Spinal cord (tissue), 10 donors: ENCODE data around the gene DYNC1H1. TPM values are rescaled to one million over a fixed set of nuclear protein-coding genes. Genes with fewer than 3 reads are reported as not detected.
A peak's percentile ranks its signal among the peaks of the same experiment; 100 is the strongest.

Experiments used
- DNase-seq, 6 donors: peaks; one replicate each; pipeline versions ENCODE4 v3.0.0 to v3.0.0-alpha.2; 2013 to 2015; ENCODE audit warnings: low spot score in 6 of 6, low read depth in 4 of 6
- H3K27ac ChIP-seq: one replicate; pipeline ENCODE4 v1.5.1; 2013; ENCODE audit warnings: low read depth, low read length, control low read depth
- H3K27me3 ChIP-seq: one replicate; pipeline ENCODE4 v1.6.1; 2013; ENCODE audit warnings: low read length; ENCODE audit not compliant: control insufficient read depth, insufficient read depth
- H3K36me3 ChIP-seq: one replicate; pipeline ENCODE4 v1.6.1; 2013; ENCODE audit warnings: low read length; ENCODE audit not compliant: control insufficient read depth, insufficient read depth
- H3K4me1 ChIP-seq: one replicate; pipeline ENCODE4 v1.6.1; 2013; ENCODE audit warnings: low read length; ENCODE audit not compliant: control insufficient read depth, insufficient read depth
- H3K4me3 ChIP-seq: one replicate; pipeline ENCODE4 v1.5.1; 2013; ENCODE audit warnings: low read depth, low read length, control low read depth
- H3K9me3 ChIP-seq: one replicate; pipeline ENCODE4 v1.6.1; 2013; ENCODE audit warnings: low read length; ENCODE audit not compliant: control insufficient read depth, insufficient read depth
- WGBS: methylation state at CpG from one replicate; pipeline ENCODE4 v1.1.5; 2013; ENCODE audit warnings: missing lambda C conversion rate; ENCODE audit not compliant: insufficient coverage; 5-methylcytosine and 5-hydroxymethylcytosine counted together
- polyA plus RNA-seq, 2 donors: library from polyadenylated mRNA; unstranded; fragments of 120-200 nt; gene quantifications; one replicate each; pipeline ENCODE4 v1.2.1, GENCODE V29; 2013; ENCODE audit not compliant: insufficient read length in 2 of 2
- total RNA-seq, 2 donors: library from RNA; depleted of rRNA in 1 of 2; stranded (reverse); fragments of 120-200 nt in 1 of 2; fragments of >200 nt in 1 of 2; gene quantifications; one replicate each; pipeline versions ENCODE4 v1.2.3 to v1.2.4, GENCODE V29; 2013 to 2014
- donor health status: healthy.

Gene DYNC1H1
- total and polyA plus RNA-seq, 4 donors: 534 to 818 (median 636) TPM

DNA sequence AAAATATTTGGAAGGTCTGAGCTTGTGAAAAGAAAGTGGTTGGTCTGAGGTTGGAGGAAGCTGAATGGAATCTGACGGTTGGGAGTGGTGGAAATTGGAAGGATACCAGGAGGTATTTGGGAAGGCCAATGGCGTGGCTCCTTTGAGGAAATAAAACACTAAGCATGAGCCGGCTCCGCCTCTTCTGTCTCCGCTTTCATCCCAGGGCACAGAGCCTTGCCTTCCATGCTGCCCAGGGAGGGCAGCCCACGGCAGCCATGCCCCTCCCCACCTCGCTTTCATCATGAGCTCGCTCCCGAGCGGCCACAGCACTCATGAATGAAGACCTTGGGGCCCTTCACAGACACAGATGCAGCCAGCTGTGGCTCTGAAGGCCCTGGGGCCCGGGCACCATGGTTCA, 86.3 kb downstream of the DYNC1H1 start:
- peaks cover 5% of the 10 kb centered on the region for H3K4me1 ChIP-seq
- H3K27me3 ChIP-seq: no peaks in the 10 kb centered on the region
- no peak overlapping the region for H3K4me3 ChIP-seq
- no peaks in the 10 kb centered on the region for H3K9me3 ChIP-seq
- H3K27ac ChIP-seq: no peak overlapping the region
- peaks cover 96% of the 10 kb centered on the region for H3K36me3 ChIP-seq
- WGBS: 52% methylated on average over 9 of the region's 11 CpGs
- DNase-seq: peak in 1 of 6 donors; percentile 34

- no peak overlapping the region for H3K27ac ChIP-seq
- H3K9me3 ChIP-seq: no peaks in the 10 kb centered on the region
- H3K27me3 ChIP-seq: no peaks in the 10 kb centered on the region
- DNase-seq: no peak
- no peaks in the 10 kb centered on the region for H3K4me1 ChIP-seq
- H3K4me3 ChIP-seq: no peak overlapping the region
- 97% methylated on average over 8 of the region's 10 CpGs for whole genome bisulfite sequencing
- peaks cover 89% of the 10 kb centered on the region for H3K36me3 ChIP-seq
Measured at GRCh38 chr14:102052522-102052921, 88.1 kb downstream of the DYNC1H1 start.

DNA sequence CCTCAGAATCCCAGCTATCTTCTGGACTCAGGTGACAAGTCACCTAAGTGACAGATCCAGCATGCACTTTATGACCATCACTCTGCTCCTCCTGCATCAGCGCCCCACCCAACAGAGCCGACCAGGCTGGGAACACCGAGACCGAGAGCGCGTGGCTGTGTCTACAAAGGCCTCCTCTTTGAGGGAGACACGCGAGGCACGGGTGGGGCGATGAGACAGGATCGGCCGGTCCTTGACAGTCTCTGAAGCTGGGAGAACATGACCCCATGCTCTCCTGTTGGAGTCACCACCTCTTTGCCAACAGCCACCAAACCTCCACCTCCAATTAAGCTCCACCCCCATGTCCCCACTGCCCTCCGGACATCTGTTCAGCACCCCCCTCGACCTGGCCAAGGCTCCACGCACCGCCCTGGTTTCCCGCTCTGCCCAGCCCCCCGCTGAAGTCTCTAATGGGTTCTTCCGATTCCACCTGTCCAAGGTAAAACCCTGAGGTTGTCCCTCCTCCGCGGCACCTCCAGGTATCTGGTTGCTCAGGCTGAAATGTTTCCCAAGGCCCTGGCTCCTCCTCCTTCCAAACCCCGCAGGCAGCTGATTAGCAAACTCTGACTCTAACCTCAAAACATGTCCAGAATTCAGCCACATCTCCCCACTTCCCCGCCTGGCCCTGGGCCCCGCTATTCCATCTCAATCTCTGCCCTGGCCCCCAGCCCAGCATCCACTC, 91.0 kb downstream of the DYNC1H1 start:
- H3K9me3 ChIP-seq: no peaks in the 10 kb centered on the region
- peaks cover 63% of the 10 kb centered on the region for H3K36me3 ChIP-seq
- no peak overlapping the region for H3K27ac ChIP-seq
- WGBS: 83% methylated on average over 23 of the region's 24 CpGs
- H3K4me3 ChIP-seq: no peak overlapping the region
- H3K27me3 ChIP-seq: no peaks in the 10 kb centered on the region
- DNase-seq: no peak
- H3K4me1 ChIP-seq: no peaks in the 10 kb centered on the region

GRCh38 chr14:102056694-102057442, 92.5 kb downstream of the DYNC1H1 start:
- Histone ChIP-seq H3K9me3 (no peaks in the 10 kb centered on the region), H3K4me1 (no peaks in the 10 kb centered on the region), H3K36me3 (peaks cover 48% of the 10 kb centered on the region), H3K27me3 (no peaks in the 10 kb centered on the region), H3K27ac (no peak overlapping the region), H3K4me3 (no peak overlapping the region)
- WGBS: 91% methylated on average over 31 of the region's 31 CpGs
- DNase-seq: no peak

- H3K36me3 ChIP-seq: peaks cover 40% of the 10 kb centered on the region
- no peaks in the 10 kb centered on the region for H3K9me3 ChIP-seq
- WGBS: 81% methylated on average over 6 of the region's 10 CpGs
- DNase-seq: no peak
- no peaks in the 10 kb centered on the region for H3K27me3 ChIP-seq
- H3K4me3 ChIP-seq: no peak overlapping the region
- peaks cover 1% of the 10 kb centered on the region for H3K4me1 ChIP-seq
- no peak overlapping the region for H3K27ac ChIP-seq
Measured at GRCh38 chr14:102057480-102058114, 93.2 kb downstream of the DYNC1H1 start.

- Histone ChIP-seq H3K4me1 (peaks cover 7% of the 10 kb centered on the region), H3K9me3 (no peaks in the 10 kb centered on the region), H3K27me3 (no peaks in the 10 kb centered on the region), H3K4me3 (no peak overlapping the region), H3K27ac (no peak overlapping the region), H3K36me3 (peaks cover 35% of the 10 kb centered on the region)
- WGBS: 80% methylated on average over 2 of the region's 7 CpGs
- DNase-seq: no peak
Measured at GRCh38 chr14:102058146-102058545, 93.8 kb downstream of the DYNC1H1 start.

- 44% methylated on average over 4 of the region's 5 CpGs for WGBS
- DNase-seq: no peak
- no peaks in the 10 kb centered on the region for H3K9me3 ChIP-seq
Measured at GRCh38 chr14:102058961-102059360, 94.6 kb downstream of the DYNC1H1 start.

DNA sequence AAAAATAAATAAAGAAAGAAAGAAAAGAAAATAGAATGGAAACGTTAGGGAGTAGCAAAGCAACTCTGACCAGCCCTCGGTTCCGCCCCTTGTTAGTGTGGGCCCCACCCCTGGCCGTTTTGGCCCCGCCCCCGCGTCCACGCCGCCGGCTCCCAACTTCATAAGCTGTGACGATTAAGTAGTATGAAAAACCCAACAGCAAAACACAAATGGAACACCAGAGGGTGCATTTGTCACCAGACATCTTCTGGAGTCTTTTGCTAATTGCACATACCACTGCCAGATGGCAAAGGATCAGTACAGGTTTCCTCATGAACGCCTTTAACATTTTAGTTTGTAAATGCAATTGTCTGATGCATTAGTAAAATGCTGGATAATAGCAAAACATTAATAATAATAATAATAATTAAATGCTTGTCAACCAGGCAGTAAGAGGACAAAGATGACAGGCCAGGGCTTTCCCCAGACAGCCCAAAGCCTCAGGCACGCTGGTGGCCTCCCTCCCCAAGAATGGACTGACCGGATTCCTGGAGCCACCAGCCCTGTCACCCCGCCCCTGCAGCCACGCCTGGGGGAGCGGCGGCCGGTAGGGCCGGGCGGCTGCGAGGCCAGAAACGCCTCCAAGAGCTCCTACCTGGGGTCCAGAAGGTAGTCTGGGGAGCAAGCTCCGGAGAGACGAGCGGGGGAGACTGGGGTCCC, 98.9 kb downstream of the DYNC1H1 start:
- peak in 5 of 6 donors; percentile 48 to 95 (median 67) for DNase-seq
- H3K36me3 ChIP-seq: peaks cover 2% of the 10 kb centered on the region
- peaks cover 11% of the 10 kb centered on the region for H3K4me1 ChIP-seq
- 35% methylated on average over 11 of the region's 26 CpGs for WGBS
- H3K27me3 ChIP-seq: no peaks in the 10 kb centered on the region
- no peaks in the 10 kb centered on the region for H3K9me3 ChIP-seq
- H3K27ac ChIP-seq: no peak overlapping the region
- no peak overlapping the region for H3K4me3 ChIP-seq

More at GRCh38 chr14:102058961-102059360, 94.6 kb downstream of the DYNC1H1 start:
- no peaks in the 10 kb centered on the region for H3K27me3 ChIP-seq
- H3K4me1 ChIP-seq: peaks cover 11% of the 10 kb centered on the region
- no peak overlapping the region for H3K4me3 ChIP-seq
- H3K27ac ChIP-seq: no peak overlapping the region
- H3K36me3 ChIP-seq: peaks cover 27% of the 10 kb centered on the region

DNA sequence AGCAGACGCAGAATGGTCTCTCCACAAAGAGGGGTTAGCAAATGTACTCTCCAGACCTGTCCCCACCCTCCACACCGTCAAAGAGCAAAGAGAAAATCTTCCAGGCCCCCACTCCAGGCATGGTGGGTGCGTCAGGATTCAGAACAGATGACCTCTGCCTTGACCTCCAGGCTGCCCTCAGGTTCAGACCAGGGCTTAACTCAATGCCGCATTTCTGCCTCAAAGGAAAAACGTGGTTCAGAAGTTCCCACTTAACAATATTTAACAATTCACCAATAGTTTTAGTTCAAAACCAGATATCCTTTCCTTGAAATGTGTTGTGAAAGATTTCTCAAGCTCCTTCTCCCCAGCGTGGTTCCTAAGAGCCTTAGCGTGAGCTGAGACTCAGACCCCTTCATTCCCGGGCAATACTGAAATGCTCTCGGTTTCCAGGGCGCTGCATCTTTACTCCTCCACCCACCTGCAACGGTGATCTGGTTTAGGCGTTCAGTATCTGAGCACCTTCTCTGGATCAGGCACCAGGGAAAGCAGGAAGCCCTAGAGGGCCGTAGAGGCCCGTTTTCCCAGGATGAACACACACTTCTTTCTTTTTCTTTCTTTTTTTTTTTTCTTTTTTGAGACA, 99.5 kb downstream of the DYNC1H1 start:
- Histone ChIP-seq H3K27me3 (no peaks in the 10 kb centered on the region), H3K27ac (no peak overlapping the region), H3K36me3 (peaks cover 2% of the 10 kb centered on the region), H3K9me3 (no peaks in the 10 kb centered on the region), H3K4me1 (peaks cover 11% of the 10 kb centered on the region), H3K4me3 (no peak overlapping the region)
- 42% methylated on average over 10 of the region's 14 CpGs for WGBS
- no peak for DNase-seq
